LNCaP clone FGC (cell line): ENCODE measurements around the gene CSF3.

Source experiments
- DNase-seq: peaks from one replicate; pipeline ENCODE4 v3.0.0-alpha.2; 2011; ENCODE audit warnings: low read depth
- H3K4me3 ChIP-seq: 2 replicates; pipeline ENCODE4 v1.5.1; 2011; ENCODE audit warnings: mild to moderate bottlenecking, low read depth, low read length, control low read depth
- CTCF ChIP-seq: IDR thresholded peaks from 2 replicates; pipeline ENCODE4 v1.5.1; 2012; ENCODE audit warnings: mild to moderate bottlenecking; ENCODE audit not compliant: control insufficient read depth, insufficient read depth; ENCODE audit errors: extremely low read depth

CSF3 gene

GRCh38 chr17:40015005-40015997 is at the start of gene CSF3:
Gene CSF3, plus strand, starts transcription at chr17:40015440. Its CDS starts 35 bp downstream, at chr17:40015475.
- no peak for TF ChIP-seq CTCF
- H3K4me3 ChIP-seq: no peak within 1 kb of the TSS
- no peak for DNase-seq

GRCh38 chr17:39966771-39967170 is 48.5 kb upstream of the CSF3 start:
- H3K4me3 ChIP-seq: no peak overlapping the region
- DNase-seq: no peak
- TF ChIP-seq CTCF: no peak

GRCh38 chr17:39968761-39969160 is 46.5 kb upstream of the CSF3 start:
- TF ChIP-seq CTCF: no peak
- DNase-seq: no peak
- no peak overlapping the region for H3K4me3 ChIP-seq

- no peak overlapping the region for H3K4me3 ChIP-seq
- DNase-seq: no peak
- no peak for TF ChIP-seq CTCF
Observed at GRCh38 chr17:39969375-39969774, 45.9 kb upstream of the CSF3 start.

- no peak for DNase-seq
- no peak overlapping the region for H3K4me3 ChIP-seq
- no peak for TF ChIP-seq CTCF
Observed at GRCh38 chr17:39970157-39970692, 45.0 kb upstream of the CSF3 start.

GRCh38 chr17:39971076-39971603 is 44.1 kb upstream of the CSF3 start:
- no peak for TF ChIP-seq CTCF
- no peak for DNase-seq
- H3K4me3 ChIP-seq: no peak overlapping the region
